H1 (cell line): ENCODE results near the gene PSMC3. TPM values are rescaled to one million over a fixed set of nuclear protein-coding genes. Genes with fewer than 3 reads are reported as not detected.

Source experiments
- ASH2L ChIP-seq: fragments of 200-600, 300-600 bp; sonication (generic); IDR thresholded peaks from one replicate; pipeline ENCODE4 v1.7.1; 2017; ENCODE audit warnings: low read length
- FOSL1 ChIP-seq: IDR thresholded peaks from 2 replicates; pipeline ENCODE4 v1.6.1; 2011; ENCODE audit warnings: mild to moderate bottlenecking, low read depth, low read length, moderate library complexity; ENCODE audit not compliant: insufficient read depth
- HDAC2 ChIP-seq, 2 experiments: fragments of 300-600 bp in 1 of 2; sonication (generic) in 1 of 2; IDR thresholded peaks; 2 replicates each; pipeline ENCODE4 v1.6.1; 2011 to 2012; ENCODE audit warnings: low read depth in 2 of 2, low read length in 2 of 2, mild to moderate bottlenecking in 2 of 2, moderate library complexity in 2 of 2, borderline replicate concordance in 1 of 2, inconsistent platforms in 1 of 2
- JUN ChIP-seq: IDR thresholded peaks from 2 replicates; pipeline ENCODE4 v1.6.1; 2011; ENCODE audit warnings: low read depth, mild to moderate bottlenecking, improper control_type of control experiment, low read length
- KDM1A ChIP-seq: fragments of 200-600, 300-600 bp; sonication (generic); IDR thresholded peaks from 2 replicates; pipeline ENCODE4 v1.7.1; 2016; ENCODE audit warnings: mild to moderate bottlenecking, low read length, borderline replicate concordance
- polyA plus RNA-seq, 7 experiments: library from polyadenylated mRNA; depleted of rRNA in 3 of 7; stranded (reverse) in 5 of 7; unstranded in 2 of 7; fragments of >200 nt in 5 of 7; fragments of 200-250 nt in 2 of 7; gene quantifications; 1 replicate in 5 of 7; 2 replicates in 1 of 7; 4 replicates in 1 of 7; pipeline versions ENCODE4 v1.2.1 to v1.2.3, GENCODE V29; 2011 to 2013; ENCODE audit warnings: missing spikeins in 2 of 7, mixed read lengths in 2 of 7
- total RNA-seq: library from RNA; stranded (reverse); fragmentation: NEBNext Ultra II Directional; extraction: Animal tissue kit (Norgen Biotek cat#: 25700); gene quantifications from 2 replicates; pipeline ENCODE4 v1.2.1, GENCODE V29; 2021
- TF ChIP-seq, protein P1 (sequence below): IDR thresholded peaks from 2 replicates; pipeline ENCODE4 v1.6.1; 2011; ENCODE audit warnings: low read depth, mild to moderate bottlenecking, low read length; ENCODE audit not compliant: insufficient read depth

The PSMC3 gene
- total and polyA plus RNA-seq, 2 of the 8 experiments (the other 6 are each of a cell fraction or from before 2014, with no cell fraction given) = 105 to 160 TPM

DNA sequence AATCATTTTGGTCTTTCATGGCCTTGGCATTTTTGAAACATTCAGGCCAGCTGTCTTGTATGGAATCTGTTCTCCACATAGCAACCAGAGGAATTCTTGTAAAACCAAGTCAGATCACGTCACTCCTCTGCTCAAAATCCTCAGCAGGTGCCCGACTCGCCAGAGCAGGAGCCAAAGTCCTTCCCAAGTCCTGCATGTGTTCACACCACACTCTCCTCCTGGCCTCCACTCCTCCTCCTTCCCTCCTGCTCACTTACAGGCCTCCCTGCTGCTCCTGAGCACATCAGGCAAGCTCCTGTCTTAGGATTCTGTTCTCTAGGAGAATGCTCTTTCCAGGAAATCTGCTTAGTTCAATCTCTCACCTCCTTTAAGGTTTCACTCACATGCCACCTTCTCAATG is 6.9 kb upstream of the PSMC3 start (continued):
- TF ChIP-seq HDAC2 (IDR thresholded peaks at IDR 0.05; ENCODE audit: borderline replicate concordance in 1 of 2, low read depth in 2 of 2, low read length in 2 of 2) (no peak), JUN (no peak), KDM1A (no peak), ASH2L (no peak), FOSL1 (no peak)
- TF ChIP-seq, protein P1, sequence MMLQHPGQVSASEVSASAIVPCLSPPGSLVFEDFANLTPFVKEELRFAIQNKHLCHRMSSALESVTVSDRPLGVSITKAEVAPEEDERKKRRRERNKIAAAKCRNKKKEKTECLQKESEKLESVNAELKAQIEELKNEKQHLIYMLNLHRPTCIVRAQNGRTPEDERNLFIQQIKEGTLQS = no peak
